ENCODE data around the gene ADAMTS14.

Gene ADAMTS14

GRCh38 chr10:70729763-70730357 is 57.6 kb downstream of the ADAMTS14 start:
- no peak for DNase-seq (ENCODE audit: low read depth)

- no peak for DNase-seq (ENCODE audit: low read depth)
Observed at GRCh38 chr10:70730955-70731354, 58.6 kb downstream of the ADAMTS14 start.

GRCh38 chr10:70732569-70732968 is 60.3 kb downstream of the ADAMTS14 start:
- no peak for DNase-seq (ENCODE audit: low read depth)

GRCh38 chr10:70733051-70733450 is 60.7 kb downstream of the ADAMTS14 start:
- no peak for DNase-seq (ENCODE audit: low read depth)

- DNase-seq (ENCODE audit: low read depth) = no peak
Observed at GRCh38 chr10:70735161-70735560, 62.9 kb downstream of the ADAMTS14 start.

- DNase-seq (ENCODE audit: low read depth) = no peak
Observed at GRCh38 chr10:70736525-70736924, 64.2 kb downstream of the ADAMTS14 start.

- DNase-seq (ENCODE audit: low read depth) = no peak
Observed at GRCh38 chr10:70737250-70737649, 64.9 kb downstream of the ADAMTS14 start.

GRCh38 chr10:70738006-70738760 is 65.9 kb downstream of the ADAMTS14 start:
- no peak for DNase-seq (ENCODE audit: low read depth)

- no peak for DNase-seq (ENCODE audit: low read depth)
Observed at GRCh38 chr10:70738761-70739121, 66.4 kb downstream of the ADAMTS14 start.

- DNase-seq (ENCODE audit: low read depth) = no peak
Observed at GRCh38 chr10:70740406-70741288, 68.3 kb downstream of the ADAMTS14 start.

GRCh38 chr10:70742537-70743429 is 70.5 kb downstream of the ADAMTS14 start:
- no peak for DNase-seq (ENCODE audit: low read depth)

GRCh38 chr10:70743430-70743788 is 71.1 kb downstream of the ADAMTS14 start:
- DNase-seq (ENCODE audit: low read depth) = no peak

- DNase-seq (ENCODE audit: low read depth) = no peak
Observed at GRCh38 chr10:70743879-70744278, 71.6 kb downstream of the ADAMTS14 start.

GRCh38 chr10:70744617-70745143 is 72.4 kb downstream of the ADAMTS14 start:
- DNase-seq (ENCODE audit: low read depth) = no peak

- no peak for DNase-seq (ENCODE audit: low read depth)
Observed at GRCh38 chr10:70745555-70745954, 73.2 kb downstream of the ADAMTS14 start.

- no peak for DNase-seq (ENCODE audit: low read depth)
Observed at GRCh38 chr10:70747192-70747965, 75.1 kb downstream of the ADAMTS14 start.

- DNase-seq (ENCODE audit: low read depth) = no peak
Observed at GRCh38 chr10:70748305-70748704, 76.0 kb downstream of the ADAMTS14 start.

- no peak for DNase-seq (ENCODE audit: low read depth)
Observed at GRCh38 chr10:70748801-70749573, 76.7 kb downstream of the ADAMTS14 start.

- DNase-seq (ENCODE audit: low read depth) = no peak
Observed at GRCh38 chr10:70749756-70750155, 77.5 kb downstream of the ADAMTS14 start.

GRCh38 chr10:70750156-70750703 is 77.9 kb downstream of the ADAMTS14 start:
- no peak for DNase-seq (ENCODE audit: low read depth)
